PC-3 (cell line): ENCODE measurements around the gene SLC8A1.

Experiments
- CTCF ChIP-seq: fragments of 300-600 bp; sonication (generic); conservative IDR thresholded peaks from 2 replicates; pipeline ENCODE4 v1.5.1; 2017; ENCODE audit warnings: antibody characterized with exemption, low read depth, mild to moderate bottlenecking, low read length
- EZH2phosphoT487 ChIP-seq: fragments of 300-600 bp; sonication (generic); IDR thresholded peaks from 2 replicates; pipeline ENCODE4 v1.6.1; 2018; ENCODE audit warnings: mild to moderate bottlenecking, antibody characterized with exemption, low read length, borderline replicate concordance

DNA sequence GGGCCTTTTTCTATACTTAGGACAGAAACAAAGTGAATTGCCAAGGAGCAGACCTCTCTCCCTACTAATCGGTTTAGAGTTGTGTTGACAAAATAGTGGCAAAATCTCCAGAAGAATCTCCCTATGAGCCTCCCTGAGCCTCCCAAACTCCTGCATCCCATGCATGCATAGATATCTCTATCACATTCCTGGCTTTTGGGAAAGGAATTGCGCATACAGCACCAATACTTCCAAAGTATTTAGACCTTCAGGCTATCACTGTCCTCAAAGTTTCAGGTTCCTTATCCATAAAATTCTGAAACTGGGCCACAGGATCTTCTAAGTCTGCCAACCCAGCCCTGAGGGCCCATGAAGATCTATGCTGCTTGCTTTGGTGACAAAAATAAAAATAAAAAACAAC, 152.1 kb downstream of the SLC8A1 start:
- TF ChIP-seq CTCF (no peak), EZH2phosphoT487 (no peak)
